Measurements from ENCODE around the gene ADPRH.
"Not testable (repeated sequence)": the region's sequence is repeated elsewhere in the genome, so short reads cannot be mapped to it uniquely, and the experiment has no call there.

The ADPRH gene

DNA sequence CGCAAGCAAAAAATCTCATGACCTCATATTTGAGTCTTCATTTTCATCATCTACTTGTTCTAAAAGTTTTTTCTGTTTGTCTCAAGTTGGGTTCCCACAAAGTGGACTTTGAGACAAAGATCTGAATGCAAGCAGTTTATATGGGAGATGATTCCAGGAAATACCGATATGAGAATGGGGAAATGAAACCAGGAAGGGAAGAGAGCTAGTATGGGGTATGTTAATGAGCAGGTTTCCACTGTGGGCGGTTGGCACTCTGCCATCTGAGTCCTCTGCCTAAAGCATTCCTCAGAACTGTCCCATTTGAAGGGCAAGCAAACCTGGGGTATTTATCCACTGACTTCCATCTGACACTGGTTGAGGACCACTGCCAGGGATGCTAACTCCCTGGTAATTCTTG lies 8.8 kb downstream of the ADPRH start:
- CTCF ChIA-PET: interaction anchor here (1.0 to 6.8 kb wide), 8 partner anchors 8 to 93 kb away, joined by 3 to 63 read pairs (median 8); partner anchors contain the start of genes ADPRH, CD80 and PLA1A
- TF ChIP-seq, protein P1, sequence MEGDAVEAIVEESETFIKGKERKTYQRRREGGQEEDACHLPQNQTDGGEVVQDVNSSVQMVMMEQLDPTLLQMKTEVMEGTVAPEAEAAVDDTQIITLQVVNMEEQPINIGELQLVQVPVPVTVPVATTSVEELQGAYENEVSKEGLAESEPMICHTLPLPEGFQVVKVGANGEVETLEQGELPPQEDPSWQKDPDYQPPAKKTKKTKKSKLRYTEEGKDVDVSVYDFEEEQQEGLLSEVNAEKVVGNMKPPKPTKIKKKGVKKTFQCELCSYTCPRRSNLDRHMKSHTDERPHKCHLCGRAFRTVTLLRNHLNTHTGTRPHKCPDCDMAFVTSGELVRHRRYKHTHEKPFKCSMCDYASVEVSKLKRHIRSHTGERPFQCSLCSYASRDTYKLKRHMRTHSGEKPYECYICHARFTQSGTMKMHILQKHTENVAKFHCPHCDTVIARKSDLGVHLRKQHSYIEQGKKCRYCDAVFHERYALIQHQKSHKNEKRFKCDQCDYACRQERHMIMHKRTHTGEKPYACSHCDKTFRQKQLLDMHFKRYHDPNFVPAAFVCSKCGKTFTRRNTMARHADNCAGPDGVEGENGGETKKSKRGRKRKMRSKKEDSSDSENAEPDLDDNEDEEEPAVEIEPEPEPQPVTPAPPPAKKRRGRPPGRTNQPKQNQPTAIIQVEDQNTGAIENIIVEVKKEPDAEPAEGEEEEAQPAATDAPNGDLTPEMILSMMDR (IDR thresholded peaks at IDR 0.05; ENCODE audit: control extremely low read depth, extremely low read depth, low read depth, missing control alignments): no peak
- POLR2A ChIA-PET: interaction anchor here (0.6 to 0.8 kb wide), 2 partner anchors 26 to 31 kb away, joined by 3 to 9 read pairs; no protein-coding TSS in a partner anchor
- DNase-seq (ENCODE audit: extremely low spot score): no peak

DNA sequence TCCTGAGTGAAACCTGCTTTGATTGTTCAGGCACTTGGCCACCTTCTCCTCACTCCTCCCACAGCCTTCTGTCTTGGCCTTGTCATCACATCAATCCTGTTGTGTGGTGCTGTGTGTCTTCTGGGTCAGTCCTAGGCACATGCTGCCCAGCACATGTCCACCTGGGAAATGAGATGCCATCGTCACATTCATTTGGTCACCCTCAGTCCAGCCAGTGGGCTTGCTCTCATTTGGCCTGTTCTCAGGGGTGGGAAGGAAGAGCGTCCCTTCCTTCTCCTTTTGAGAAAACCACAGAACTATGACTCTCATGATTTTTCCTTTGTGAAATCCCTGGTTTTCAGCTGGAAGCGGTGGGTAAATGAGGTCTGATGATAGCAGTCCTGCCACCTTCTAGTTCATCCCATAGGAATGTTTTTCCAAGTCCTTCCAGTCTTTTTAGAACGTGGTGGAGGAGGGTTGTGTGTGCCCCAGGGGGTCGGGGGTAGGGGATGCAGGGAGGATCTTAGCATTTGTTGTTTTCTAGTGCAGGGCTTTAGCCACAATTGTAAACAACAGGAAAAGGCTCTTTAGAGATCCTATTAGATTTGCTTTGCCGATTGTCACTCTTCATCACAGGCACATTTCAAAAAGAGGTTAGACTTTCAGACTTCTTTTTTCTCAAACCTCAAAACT lies 9.9 kb downstream of the ADPRH start:
- ChIA-PET CTCF (interaction anchor here (0.6 to 6.8 kb wide), 8 partner anchors 9 to 91 kb away, joined by 3 to 63 read pairs (median 6); partner anchors contain the start of genes ADPRH, CD80 and PLA1A), POLR2A (interaction anchor here (0.8 kb wide), 1 partner anchor 32 kb away, joined by 3 read pairs; no protein-coding TSS in a partner anchor)

DNA sequence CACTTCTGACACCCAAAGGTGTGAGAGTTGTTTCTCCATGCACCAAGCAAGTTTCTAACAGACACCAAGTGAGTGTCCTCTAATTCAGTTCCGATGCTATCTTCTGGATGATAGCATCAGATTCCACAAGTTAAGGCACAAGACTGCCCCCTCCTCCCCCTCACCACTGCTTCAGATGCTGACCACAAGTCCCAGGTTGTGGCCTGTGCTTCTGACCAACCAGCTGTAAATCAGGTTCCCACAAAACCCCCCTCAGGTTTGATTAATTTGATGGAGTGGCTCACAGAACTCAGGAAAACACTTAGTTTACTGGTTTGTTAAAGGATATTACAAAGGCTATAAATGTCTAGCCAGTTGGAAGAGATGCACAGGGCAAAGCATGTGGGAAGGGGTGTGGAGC lies 11.4 kb downstream of the ADPRH start:
- ChIA-PET POLR2A (no interaction called here), CTCF (interaction anchor here (0.9 to 6.8 kb wide), 6 partner anchors 10 to 205 kb away, joined by 3 to 63 read pairs (median 9); partner anchors contain the start of genes ADPRH and PLA1A)
- TF ChIP-seq, protein P1 (IDR thresholded peaks at IDR 0.05; ENCODE audit: control extremely low read depth, extremely low read depth, low read depth, missing control alignments): no peak
- no peak for DNase-seq (ENCODE audit: extremely low spot score)

More for the DNA sequence above, 9.9 kb downstream of the ADPRH start:
- DNase-seq (ENCODE audit: extremely low spot score): no peak
- TF ChIP-seq, protein P1 (IDR thresholded peaks at IDR 0.05; ENCODE audit: control extremely low read depth, extremely low read depth, low read depth, missing control alignments): no peak

DNA sequence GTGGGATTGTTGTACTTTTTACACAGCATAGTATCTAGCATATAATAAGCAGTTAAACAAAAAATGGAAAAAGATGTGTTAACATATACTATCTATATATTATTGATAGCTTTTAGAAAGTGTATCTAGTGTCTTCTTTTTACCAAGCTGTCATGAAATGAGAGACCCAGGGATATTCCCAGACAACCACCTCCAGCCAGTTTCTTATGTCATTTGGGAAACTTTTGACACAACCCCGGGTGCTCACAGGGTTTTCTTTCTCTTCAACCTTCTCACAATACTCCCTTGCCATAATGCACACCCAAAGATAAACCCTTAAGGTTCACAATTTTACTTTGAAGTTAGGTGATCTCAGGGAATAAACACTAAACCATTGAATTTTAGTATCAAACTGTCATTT lies 13.6 kb downstream of the ADPRH start:
- no peak for DNase-seq (ENCODE audit: extremely low spot score)
- TF ChIP-seq, protein P1 (IDR thresholded peaks at IDR 0.05; ENCODE audit: control extremely low read depth, extremely low read depth, low read depth, missing control alignments): no peak
- ChIA-PET CTCF (interaction anchor here (1.1 to 6.8 kb wide), 6 partner anchors 8 to 34 kb away, joined by 3 to 63 read pairs (median 6); partner anchors contain the start of genes ADPRH, CD80 and PLA1A), POLR2A (no interaction called here)

DNA sequence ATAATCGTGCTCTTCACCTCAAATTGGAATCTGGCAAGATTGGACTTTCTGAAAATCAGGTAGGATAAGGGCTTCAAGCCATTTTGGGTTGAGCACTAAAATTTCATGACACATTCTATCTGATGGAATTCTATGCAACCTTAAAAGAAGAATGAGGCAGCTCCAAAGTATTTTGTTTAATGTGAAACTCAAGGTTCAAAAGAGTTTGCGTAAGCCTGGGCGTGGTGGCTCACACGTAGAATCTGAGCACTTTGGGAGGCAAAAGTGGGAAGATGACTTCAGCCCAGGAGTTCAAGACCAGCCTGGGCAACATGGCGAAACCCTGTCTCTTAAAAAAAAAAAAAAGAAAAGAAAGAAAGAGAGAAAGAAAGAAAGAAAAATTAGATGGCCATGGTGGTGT lies 14.8 kb downstream of the ADPRH start:
- DNase-seq (ENCODE audit: extremely low spot score): no peak
- TF ChIP-seq, protein P1 (IDR thresholded peaks at IDR 0.05; ENCODE audit: control extremely low read depth, extremely low read depth, low read depth, missing control alignments): no peak
- CTCF ChIA-PET: interaction anchor here (1.1 to 4.1 kb wide), 4 partner anchors 10 to 35 kb away, joined by 5 to 32 read pairs (median 6); partner anchors contain the start of genes ADPRH and CD80
- POLR2A ChIA-PET: no interaction called here

DNA sequence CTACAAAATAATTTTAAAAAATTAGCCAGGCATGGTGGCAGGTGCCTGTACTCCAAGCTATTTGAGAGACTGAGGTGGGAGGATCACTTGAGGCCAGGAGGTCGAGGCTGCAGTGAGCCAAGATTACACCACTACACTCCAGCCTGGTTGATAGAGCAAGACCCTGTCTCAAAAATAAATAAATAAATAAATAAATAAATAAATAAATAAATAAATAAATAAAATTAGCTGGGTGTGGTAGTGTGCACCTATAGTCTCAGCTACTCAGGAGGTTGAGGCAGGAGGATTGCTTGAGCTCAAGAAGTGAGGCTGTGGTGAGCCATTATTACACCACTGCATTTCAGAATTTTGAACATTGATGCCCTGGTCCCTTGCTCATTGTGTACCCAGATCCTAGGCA lies 15.6 kb downstream of the ADPRH start:
- ChIA-PET CTCF (interaction anchor here (1.7 to 2.6 kb wide), 3 partner anchors 13 to 35 kb away, joined by 7 to 17 read pairs (median 12); partner anchors contain the start of genes ADPRH and CD80), POLR2A (interaction anchor here (1.6 kb wide), 1 partner anchor 15 kb away, joined by 5 read pairs; the partner anchor contains the start of gene ADPRH)
- DNase-seq (ENCODE audit: extremely low spot score): not testable (repeated sequence)

Data from GM10248 (cell line).